GM19397 (cell line): ENCODE results near the gene CNTN2.

Source experiments
- ATAC-seq: cut with Tn5 transposase; IDR thresholded peaks from one replicate; pipeline ENCODE4 v1.9.1; 2021; ENCODE audit warnings: mild to moderate bottlenecking, moderate library complexity; ENCODE audit not compliant: unreplicated experiment

Gene CNTN2

DNA sequence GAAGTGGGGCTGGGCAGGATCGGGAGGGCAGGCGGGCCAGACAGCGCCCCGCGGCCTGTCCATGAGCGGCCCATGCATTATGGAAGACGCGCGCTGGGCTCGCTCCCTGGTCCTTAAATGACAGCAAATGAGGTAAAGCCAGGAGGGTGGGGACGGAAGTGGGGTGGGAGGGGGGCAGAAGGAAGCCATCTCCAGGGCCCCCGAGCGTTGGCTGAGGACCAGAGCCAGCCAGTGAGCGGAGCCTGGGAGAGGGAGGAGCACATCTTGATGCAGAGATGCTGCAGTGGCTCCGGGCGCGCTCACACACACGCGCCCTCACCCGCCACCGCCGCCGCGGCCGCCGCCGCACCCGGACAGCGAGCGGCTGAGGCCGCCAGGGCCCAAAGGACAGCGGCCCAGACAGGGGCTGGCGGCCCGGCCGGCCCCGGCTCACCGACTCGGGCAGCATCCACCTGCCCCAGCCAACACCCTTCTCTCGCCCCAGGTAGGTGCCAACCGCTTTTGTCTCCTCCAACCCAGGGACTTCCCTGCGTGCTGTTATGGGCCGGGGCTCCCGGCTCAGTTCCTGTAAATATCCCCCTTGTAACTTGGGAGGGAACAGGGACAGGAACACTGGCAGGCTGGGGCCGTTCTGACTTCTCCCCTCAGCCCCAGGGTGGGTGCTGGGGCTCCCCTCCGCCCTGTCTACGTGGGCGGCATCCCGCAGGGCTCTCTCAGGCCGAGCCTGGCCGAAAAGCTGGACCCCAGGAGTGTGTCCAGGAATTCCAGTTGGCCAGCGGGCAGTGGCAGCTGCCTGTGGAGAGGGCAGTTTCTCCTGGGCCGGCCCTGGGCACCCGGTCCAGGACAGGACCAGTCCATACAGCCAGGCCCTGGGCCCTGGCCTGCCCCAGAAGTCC, at the start of gene CNTN2:
Gene CNTN2, plus strand, starts transcription at position 302 of the 896 bp plus-strand sequence. CDS start 9,974 bp downstream, outside the sequence.
- no peak for ATAC-seq

DNA sequence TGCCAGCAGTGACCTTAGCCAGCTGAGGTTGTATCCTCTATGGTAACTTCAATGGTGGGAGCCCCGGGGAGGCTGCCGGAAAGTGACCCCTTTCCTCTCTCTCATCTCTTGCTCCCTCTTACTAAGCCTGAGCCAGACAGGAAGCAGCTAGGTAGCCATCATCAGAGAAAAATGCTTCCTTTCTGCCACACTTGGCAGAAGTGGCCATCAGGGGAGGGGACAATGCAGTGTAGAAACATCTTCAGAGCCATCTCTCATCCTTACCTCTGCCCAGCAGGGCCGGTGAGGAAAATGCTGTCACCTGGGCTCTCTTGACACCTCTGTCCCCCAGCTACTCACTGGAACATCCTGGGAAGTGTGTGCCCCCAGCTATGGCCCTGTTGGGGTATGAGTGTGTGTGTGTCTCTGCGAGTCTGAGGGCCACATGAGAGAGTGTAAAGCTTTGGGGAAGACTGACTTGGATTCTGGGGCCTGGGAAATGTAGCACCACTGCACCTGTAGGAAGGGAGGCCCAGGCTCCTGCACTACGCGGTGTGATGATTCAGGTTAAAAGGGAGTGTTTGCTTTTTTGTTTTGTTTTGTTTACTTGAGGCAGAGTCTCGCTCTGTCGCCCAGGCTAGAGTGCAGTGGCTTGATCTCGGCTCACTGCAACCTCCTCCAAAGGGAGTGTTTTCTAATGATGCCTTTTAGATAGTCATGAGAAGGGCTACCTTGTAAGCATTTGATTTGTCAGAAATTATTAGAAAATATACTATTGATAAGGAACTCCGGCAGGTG, 48.7 kb upstream of the CNTN2 start:
- no peak for ATAC-seq

- ATAC-seq = no peak
Observed at GRCh38 chr1:204996981-204997380, 46.0 kb upstream of the CNTN2 start.

DNA sequence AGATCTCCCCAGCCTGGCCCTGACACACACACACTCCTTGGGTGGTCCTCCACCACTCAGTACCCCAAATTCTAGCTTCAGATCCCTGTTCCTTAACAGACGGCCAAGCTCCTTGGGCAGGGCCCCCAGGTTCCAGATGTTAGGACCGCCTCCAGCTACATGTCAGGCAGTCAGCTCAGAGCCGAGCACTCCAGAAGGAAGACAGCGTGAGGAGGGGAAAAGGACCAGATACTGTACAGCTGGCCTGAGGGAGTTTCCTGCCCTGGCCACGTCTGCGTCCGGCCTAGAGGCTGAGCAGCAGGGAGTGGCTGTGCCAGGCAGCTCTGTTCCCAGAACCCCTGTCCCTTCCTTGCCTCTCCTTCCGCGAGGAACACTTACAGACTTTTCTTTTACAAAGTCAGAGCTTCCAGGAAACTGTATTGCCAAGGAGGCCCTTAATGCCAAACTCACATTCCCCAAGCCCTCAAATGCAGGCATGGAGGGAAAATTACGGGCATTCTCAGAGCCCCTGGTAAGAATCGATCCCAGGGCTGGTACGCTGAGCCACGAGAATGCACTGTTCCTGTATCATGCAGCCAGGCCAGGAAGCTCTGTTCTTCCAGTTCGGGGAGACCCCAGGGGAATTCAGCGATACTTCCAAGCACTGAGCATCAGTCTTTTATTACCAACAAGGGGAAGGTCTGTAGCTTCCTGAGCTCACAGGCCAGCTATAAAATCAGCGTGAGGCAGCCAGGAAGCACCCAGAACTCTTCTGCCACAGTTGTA, 45.2 kb upstream of the CNTN2 start:
- ATAC-seq = no peak

GRCh38 chr1:205001162-205001561, 41.9 kb upstream of the CNTN2 start:
- no peak for ATAC-seq

- ATAC-seq = no peak
Observed at GRCh38 chr1:205002705-205003104, 40.3 kb upstream of the CNTN2 start.

GRCh38 chr1:205003358-205004131, 39.5 kb upstream of the CNTN2 start:
- no peak for ATAC-seq

DNA sequence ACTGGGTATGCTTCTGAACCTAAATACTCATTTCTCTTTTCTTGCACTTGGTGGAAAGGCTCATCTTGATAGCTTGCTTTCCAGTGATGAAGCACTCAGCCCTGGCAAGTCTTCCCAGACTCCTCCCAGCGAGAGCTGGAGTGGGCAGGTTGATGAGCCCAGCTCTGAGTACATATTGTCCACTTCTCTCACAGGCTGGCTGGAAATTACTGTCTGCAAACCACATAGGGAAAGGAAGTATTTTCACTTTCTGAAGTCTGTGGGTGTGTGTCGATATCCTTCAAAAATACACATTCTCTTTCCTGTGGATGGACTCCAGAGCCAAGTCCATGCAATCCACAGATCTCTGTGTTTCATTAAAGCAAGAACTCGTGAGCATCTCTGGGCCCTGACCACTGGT, 38.7 kb upstream of the CNTN2 start:
- ATAC-seq = no peak

- no peak for ATAC-seq
Observed at GRCh38 chr1:205008896-205009295, 34.1 kb upstream of the CNTN2 start.

GRCh38 chr1:205009670-205010069, 33.3 kb upstream of the CNTN2 start:
- no peak for ATAC-seq

DNA sequence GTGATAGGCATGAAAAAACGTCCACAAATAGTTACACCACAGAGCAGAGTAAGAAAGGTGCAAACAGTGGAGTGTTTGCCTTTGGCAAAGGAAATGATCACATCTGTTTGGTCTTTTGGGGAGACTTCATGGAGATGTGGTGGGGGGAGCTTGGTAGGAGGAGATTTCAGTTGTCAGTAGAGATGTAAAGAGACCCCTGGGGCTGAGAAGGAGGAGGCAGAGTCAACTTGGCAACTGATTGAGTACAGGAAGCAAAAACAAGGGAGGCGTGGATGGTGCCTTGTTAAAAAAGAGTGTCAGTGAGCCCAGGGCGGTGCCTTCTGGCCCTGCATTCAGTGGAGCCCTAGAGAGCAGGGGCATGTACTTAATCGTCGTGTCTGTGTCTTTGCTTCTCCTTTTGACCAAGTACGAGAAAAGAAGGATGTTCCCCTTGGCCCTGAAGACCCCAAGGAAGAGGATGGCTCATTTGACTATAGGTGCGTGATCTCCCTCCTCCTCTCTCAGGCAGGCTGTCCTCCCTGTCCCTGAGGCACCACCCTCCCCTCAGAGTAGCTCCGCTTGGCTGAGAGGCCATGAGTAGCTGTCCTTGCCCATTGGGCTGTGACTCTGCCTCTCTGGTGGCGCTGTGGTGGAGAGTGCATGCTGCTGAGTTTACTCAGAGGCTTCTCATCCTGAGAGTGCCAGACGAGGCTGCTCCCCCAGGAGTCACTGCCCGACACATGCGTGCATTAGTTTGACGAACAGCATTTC, 30.4 kb upstream of the CNTN2 start:
- no peak for ATAC-seq

DNA sequence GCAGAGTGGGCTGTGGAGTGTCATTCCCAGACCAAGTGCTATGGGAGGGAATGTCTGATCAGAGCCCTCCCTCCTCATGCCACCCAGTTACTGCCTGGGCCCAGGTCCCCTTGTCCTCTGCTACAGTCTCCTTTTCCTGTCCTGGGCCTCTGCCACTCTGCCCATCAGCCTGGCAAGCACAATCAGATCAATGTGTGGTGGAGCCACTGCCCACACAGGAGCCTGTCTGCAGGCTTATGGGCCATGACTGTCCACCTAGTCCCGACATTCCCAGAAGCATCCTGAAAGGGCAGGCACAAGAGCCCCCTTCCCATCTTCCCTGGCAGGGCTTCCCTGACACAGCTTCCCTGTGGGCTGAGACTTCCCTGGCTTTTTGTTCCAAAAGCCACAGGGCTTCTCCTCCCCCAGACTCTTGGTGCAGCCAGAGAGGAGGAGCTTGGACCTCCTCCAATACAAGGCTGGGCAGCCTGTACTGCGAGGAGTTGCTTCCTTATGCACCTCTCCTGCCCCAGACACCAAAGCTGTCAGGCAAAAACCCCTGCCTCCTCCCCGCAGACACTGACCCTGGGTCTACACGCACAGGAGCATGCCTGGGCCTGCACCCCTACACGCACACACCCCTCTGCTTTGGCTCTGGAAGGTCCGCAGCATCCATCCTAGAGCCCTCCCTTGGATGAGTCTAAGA, 29.2 kb upstream of the CNTN2 start:
- ATAC-seq = no peak

DNA sequence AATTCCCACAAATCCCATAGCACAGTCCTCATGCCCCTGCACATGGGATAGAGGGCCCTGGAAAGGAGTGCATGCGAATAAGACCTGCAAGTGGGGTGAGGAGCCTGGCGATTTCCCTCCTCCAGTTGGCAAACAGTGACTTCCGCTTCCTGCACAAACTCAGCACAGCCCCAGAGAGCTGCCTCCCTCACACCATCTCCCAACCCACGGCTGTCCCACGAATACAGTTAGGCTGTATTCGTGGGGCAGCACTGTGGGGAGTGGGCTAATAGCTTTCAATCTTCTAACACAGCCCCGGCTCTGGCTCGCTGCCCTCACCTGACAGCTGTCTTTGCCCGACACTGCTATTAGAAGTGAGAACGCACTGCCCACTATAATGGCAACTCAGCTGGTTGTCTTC, 28.2 kb upstream of the CNTN2 start:
- ATAC-seq = no peak

GRCh38 chr1:205015241-205015640, 27.8 kb upstream of the CNTN2 start:
- no peak for ATAC-seq

DNA sequence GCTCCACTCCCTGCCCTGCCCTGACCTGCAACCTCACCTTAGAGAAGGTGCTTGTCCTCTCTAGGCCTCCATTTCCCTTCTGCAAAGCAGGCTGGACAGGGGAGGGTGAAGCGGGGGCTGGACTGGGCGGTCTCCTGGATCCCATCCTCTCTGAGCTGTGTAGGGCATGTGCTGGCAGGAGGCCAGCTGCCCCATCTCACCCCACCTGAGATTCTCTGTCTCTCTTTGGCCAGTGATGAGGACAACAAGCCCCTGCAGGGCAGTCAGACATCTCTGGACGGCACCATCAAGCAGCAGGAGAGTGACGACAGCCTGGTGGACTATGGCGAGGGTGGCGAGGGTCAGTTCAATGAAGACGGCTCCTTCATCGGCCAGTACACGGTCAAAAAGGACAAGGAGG, 26.9 kb upstream of the CNTN2 start:
- no peak for ATAC-seq

- no peak for ATAC-seq
Observed at GRCh38 chr1:205016584-205016983, 26.4 kb upstream of the CNTN2 start.

GRCh38 chr1:205017001-205017400, 26.0 kb upstream of the CNTN2 start:
- ATAC-seq = no peak

- no peak for ATAC-seq
Observed at GRCh38 chr1:205017766-205018165, 25.2 kb upstream of the CNTN2 start.

GRCh38 chr1:205018381-205018780, 24.6 kb upstream of the CNTN2 start:
- ATAC-seq = no peak
